Middle frontal gyrus (tissue), 1 donor: ENCODE measurements around the gene DIO2.

Experiments
- DNase-seq: peaks from one replicate; pipeline ENCODE4 v3.0.0-alpha.2; 2015; ENCODE audit warnings: low spot score; ENCODE audit errors: extremely low spot score

The DIO2 gene

DNA sequence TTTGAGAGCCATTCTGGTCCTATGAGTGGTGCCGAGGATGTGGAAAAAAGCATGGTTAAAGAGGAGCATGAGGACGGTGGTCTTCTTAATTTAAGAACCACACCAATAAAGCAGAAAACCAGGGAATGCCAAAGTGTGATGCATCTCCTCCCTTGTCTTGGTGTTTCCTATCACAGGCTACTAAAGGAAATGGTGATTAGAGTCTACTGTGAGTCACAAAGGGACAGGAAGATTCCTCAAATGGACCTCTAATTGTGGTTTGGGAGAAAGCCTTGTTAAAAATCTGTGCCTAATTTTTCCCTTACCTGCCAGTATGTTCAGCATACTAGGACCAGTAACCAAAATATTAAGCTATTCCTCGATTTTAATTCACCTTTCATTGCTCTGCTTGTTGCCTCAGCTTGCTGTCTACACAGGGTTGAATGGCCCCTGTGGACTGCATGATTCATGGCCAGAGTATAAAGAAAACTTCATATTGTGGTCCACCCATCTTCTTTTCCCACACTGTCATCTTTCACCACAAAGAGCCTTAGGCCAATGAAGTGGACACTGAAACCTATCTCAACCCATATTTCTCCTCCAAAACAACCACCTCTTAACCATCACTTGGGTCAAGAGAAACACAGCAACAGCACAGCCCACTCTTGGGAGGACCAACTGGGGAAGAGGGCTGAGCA is 38.8 kb downstream of the DIO2 start:
- no peak for DNase-seq

DNA sequence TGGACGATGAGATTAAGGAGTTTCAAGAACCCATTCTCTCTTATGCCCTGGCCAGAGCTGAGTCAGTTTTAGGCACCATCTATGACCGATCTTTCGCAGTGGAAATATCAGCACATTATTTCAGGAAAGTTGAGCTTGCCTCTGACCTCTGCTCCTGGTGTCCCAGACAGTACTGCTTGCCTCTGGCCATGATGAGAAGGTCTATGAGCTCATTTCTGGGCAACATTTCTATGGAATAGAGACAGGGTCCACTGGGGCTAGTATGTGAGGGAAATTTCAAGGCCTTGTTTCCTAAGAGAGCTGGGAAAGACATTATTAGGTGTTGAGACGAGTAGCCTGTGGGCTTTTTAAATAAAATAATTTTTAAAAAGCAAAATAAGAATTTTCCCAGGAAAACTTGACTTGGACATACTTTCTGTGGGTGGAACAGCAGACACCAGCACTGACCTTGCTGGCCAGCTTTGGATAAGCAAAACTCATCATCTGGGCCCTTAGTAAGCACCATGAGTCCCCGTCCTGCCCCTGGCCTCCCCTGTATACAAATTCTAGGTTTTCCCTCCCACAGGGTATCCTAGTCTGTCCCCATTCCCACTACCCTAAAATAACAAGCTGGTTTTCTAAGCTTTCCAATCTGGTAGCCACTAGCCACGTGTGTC is 43.4 kb downstream of the DIO2 start:
- no peak for DNase-seq

DNA sequence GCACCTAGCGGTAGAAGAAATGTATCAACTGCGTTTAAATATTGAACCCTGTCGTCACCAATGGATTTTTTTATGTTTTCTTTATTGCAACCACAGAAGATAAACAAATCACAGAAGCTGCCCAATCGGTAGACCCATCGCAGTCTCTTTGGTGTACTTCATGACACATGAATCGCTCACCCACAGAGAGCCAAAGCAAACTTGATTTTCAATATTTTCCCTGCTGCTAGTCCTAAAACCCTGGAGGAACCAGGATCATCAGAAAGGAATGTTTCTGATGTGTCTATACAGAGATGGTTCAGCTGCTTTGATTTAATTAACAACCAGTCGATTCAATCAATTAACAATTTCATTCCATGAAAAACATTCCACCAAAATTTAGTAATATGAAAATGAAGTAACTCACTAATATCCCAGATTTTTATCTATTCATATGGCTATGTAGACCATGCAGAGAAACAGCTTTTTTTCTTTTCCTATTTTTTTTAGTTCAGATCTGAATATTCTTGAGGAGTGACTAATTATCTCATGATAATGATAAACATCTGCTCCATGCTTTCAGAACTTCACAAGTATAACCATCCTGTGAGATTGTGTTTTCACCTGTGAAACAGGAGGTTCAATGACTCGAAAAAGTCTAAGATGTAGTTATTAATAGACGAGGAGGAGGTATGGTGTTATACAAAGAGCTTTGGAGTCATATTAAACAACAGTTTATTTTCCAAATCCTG is 46.1 kb downstream of the DIO2 start:
- DNase-seq, result no peak

DNA sequence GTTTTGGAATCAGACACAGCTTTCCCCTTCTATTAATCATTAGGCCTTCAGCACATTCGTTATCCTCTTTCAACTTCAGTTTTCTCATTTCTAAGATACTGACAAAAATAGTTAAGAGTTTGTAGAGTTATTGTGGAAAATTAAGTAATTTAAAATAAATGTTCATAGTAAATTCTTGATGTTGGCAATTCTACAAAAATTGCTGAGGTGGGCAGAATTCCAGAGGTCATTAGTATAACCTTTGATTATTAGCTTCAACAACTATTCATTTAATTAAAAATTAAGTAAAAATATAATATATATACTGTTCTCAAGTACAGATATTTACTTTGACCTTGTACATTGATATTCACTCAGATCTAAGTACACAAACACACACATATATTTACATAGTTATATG is 58.5 kb downstream of the DIO2 start:
- no peak for DNase-seq

DNA sequence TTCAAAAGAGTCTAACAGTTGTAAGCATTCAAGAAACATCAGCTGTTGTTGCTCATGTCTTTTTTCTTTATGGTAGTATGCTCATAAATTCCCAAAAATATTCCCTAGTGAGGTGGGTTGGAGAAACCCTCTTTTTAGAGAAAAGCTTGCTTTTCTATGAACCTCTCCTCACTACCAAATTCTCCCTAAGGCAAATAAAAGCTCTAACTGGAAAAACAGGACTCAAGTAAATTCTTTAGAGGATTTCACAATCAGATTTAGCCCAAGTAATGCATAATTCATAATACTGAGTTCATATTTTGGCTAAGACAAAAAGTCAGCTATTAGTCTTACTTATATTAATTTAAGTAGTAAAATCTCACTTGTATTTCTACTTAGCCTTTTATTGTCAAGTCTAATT is 59.1 kb downstream of the DIO2 start:
- no peak for DNase-seq

DNA sequence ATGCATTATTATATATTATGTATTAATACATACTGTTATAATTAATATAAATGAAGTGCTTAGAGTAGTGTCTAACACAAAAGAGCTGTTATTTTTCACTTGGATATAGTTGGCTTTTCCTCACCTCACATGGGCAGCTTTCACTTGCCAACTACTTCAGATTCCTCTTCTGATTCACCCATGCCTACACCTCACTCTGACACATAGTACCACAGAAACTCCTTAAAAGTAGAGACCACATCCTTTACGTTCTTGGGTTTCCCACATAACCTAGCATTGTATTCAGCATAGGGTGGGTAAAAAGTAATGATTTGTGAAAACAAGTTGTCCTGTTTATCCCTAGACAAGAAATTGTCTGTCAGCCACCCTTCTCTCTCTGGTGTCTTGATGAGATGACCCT is 61.0 kb downstream of the DIO2 start:
- DNase-seq, result no peak
